SKM-1 treated with dmso at 0.1 percent for 144 hours (cell line): ENCODE data around the gene S1PR2.
"Not testable (repeated sequence)": the region's sequence is repeated elsewhere in the genome, so short reads cannot be mapped to it uniquely, and the experiment has no call there.

ENCODE experiments used
- DNase-seq: peaks from one replicate; lab custom pipeline; 2025; ENCODE audit not compliant: unreplicated experiment; lab: John Stamatoyannopoulos, UW

The S1PR2 gene

DNA sequence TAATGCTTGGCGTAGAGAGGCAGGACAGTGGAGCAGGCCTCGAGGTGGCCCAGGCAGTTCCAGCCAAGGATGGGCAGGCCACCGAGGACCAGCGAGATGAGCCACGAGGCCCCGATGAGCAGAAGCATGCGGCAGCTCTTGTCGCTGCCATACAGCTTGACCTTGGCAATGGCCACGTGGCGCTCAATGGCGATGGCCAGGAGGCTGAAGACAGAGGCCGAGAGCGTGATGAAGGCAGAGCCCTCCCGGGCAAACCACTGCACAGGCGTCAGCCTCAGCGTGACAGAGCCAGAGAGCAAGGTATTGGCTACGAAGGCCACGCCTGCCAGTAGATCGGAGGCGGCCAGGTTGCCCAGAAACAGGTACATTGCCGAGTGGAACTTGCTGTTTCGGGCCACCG lies 6.8 kb downstream of the S1PR2 start:
- no peak for DNase-seq

DNA sequence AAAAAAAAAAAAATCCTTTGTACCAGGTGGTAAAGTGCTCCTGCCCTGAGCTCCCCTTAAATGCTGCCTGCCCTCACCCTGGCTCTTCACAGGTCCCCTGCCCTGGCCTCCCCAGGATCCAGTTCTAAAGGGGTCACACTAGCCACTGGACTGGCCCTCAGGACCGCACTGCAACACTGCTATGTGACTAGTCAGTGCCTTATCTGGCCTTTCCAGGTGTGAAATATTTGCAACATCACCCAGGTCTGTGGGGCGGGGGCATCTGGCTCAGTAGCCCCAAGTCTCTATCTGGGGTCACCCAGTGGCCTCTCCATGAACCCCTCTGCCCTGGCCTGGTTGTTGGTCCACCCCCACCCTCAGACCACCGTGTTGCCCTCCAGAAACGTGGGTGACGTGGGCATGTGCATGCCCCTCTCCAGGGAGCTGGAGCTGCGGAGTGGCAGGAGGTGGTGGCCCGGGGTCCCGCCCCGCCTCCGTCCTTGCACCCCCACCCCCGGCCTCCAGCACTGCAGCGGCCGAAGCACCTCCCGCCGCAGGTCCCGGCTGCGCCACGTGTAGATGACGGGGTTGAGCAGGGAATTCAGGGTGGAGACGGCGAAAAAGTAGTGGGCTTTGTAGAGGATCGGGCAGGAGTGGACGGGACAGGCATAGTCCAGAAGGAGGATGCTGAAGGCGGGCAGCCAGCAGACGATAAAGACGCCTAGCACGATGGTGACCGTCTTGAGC lies 7.5 kb downstream of the S1PR2 start:
- DNase-seq = no peak

DNA sequence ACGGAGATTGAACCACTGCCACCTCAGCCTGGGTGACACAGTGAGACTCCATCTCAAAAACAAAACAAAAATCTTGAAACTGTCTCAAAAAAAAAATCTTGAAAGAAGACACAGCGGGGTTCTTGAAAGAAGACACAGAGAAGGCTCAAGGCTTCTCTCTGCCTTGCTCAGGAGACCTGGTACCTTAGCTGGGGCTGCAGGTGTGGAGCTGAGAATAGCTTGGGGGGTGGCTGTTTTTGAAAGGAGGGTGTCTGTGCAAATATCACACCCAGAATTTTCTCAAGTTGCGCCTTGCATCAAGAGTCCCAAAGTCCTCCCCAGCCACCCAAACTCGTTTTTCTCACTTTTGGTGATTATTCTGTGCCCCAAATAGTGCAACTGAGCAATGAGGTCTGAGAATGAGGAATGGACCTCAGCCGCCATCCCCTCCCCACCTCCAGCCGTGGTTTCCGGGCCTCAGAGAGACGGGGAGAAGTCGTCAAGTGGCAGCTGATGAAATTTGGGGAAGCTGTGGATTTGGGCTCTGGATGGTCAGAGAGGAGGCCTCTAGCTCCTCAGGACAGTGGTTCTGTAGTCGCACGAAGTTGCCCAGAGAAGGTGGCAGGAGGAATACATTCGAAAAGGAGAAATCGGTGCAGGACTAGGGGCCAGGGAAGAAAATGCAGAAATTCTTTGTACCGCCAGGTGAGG lies 8.8 kb downstream of the S1PR2 start:
- DNase-seq = peak; percentile 58

DNA sequence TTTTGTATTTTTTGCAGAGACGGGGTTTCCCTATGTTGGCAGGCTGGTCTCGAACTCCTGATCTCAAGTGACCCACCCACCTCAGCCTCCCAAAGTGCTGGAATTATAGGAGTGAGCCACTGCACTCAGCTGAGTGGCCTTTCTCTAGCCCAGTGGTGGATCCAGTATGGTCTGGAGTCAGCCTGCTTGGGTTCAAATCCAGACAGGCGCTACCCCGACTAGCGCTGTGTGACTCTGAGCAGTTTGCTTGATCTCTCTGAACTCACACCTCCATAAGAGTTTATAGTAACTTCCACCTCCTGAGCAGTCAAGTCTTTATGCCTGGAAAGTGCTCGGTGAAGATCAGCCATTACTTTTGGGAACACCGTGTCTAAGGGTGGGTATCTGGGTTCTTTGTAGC lies 10.4 kb downstream of the S1PR2 start:
- no peak for DNase-seq

DNA sequence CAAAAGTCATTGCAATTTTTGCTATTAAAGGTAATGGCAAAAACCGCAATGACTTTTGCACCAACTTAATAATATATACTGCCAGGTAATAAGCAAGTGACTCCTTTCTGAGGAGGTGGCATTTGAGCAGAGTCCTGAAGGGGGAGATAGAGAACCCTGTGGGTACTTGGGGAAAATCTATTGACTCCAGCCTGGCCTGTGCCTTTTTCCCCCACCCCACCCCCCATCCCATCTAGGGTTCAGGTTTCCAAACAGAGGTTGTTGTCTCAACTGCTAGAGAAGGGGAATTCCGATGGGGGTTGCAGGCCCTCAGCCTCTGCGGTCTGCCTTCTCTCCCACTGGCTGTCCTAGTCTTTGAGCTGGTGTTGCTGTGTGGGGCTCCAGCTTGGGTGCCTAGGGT lies 11.5 kb downstream of the S1PR2 start:
- DNase-seq = peak; percentile 10

DNA sequence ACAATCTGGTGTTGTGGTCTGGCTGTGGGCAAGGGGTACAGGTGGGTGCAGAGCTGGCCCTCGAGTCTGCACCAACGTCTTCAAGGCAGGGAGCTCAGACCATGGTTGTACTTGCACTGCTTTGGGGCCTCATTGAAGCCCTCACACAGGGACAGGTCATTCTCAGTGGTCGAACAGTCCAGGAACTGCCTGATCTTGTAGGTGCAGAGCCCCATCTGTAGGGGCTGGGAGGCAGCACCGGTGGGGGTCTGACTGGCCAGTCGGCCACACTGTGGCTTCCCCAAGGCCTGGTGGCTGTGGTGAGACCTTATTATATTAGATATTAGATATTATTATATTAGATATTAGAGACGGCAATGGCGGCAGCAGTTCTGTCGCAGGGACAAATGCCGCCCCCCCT lies 14.0 kb downstream of the S1PR2 start:
- DNase-seq = no peak

DNA sequence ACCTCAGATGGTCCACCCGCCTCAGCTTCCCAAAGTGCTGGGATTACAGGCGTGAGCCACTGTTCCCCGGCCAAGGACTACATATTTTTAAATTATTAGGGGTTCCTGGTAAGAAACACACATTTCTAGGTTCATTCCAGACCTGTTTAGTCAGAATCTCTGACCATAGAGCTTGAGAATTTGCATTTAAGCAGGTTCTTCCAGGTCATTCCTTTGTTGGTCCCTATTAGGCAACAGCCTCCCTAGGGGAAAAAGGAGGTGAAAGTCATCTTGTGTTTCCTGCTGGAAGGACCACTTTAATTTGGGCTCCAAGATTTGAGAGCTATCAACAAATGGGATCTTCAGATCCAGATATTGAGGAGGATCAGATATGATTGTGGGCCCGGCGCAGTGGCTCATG lies 16.3 kb downstream of the S1PR2 start:
- no peak for DNase-seq

DNA sequence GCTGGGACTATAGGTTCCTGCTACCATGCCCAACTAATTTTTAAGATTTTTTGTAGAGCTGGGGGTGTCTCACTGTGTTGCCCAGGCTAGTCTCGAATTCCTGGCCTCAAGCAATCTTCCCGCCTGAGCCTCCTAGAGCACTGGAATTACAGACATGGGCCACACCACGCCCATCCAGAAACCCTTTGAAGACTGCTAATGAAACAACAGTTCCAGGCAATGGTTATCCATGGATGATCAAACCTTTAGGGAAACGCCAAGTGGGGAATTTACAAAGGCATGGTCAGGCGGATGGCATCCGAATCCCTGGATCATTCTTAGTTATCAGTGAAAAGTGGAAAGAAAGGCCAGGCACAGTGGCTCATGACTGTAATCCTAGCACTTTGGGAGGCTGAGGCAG lies 19.4 kb downstream of the S1PR2 start:
- no peak for DNase-seq

DNA sequence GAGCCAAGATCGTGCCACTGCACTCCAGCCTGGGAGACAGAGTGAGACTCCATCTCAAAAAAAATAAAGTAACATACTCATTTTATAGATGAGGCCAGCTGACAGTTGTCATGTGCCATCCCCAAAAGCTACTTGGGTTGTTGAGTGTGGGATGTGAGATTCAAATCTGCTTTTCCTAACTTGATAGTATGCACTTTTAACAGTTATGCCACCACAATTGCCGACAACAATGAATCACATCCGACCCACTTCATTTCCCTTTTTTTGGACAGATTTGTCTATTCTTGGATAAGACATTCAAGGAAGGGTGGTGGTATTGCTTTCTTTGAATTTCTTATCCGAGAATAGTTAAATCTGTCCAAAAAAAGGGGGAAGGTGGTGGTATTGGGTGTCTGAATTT lies 20.1 kb downstream of the S1PR2 start:
- no peak for DNase-seq

DNA sequence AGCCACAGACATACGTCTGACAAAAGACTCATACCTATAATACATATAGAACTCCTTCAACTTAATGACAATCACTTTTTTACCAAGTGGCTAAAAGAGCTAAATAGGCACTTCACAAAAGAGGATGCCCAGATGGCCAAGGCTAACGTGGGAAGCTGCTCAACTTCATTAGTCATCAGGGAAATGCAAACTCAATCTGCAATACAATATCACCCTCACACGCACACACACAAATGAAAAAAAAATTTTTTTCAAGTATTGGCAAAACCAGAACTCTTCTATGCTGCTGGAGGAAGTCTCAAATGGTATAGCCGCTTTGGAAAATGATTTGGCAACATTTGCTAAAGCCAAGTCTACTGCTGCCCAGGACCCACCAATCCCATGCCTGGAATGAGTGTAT lies 21.8 kb downstream of the S1PR2 start:
- DNase-seq = no peak

DNA sequence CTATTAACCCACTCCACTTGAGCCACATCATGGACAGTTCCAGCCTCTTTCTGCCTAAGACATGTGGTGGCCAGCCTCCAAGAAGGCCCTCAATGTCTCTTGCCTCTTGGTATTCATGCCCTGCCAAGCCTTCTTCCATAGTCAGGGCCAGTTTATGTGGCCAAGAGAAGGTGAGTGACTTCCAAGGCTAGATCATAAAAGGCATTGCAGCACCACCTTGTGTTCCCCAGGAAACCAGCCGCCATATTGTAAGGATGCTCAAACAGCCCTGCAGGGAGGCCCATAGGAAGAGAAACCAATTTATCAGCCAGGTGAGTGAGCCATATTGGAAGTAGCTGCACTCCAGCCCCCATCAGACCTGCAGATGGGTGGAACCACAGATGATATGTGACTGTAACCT lies 24.1 kb downstream of the S1PR2 start:
- DNase-seq = no peak

DNA sequence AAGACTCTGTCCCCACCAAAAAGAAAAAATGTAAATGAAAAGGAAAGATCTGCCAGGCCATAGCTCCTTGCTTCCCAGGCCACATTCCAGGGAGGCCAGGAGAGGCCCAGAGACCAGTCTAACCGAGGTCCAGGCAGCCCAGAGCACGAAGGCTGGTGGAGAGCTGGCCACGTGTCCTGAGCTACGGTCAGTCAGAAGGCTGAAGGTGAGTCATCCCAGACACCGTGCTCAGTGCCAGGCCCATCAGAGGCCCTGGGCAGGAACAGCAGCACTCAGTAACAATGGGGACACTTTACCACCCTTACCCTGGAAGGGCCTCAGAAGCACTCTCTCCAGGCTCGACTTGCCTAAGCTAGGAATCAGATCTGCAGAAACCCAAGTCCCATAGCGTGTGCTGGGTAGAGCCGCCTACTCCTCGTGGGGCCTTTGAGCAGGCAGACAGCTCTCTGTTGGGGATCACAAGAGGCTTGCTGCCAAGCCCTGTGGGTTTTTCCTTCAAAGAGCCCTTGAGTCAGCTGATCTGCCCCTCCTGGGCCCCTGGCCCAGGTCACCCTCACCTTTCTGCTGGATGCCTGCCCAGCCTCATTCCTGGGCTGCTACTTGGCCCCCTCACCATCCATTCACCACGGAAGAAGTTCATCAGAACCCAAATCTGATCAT lies 24.8 kb downstream of the S1PR2 start:
- DNase-seq = no peak

DNA sequence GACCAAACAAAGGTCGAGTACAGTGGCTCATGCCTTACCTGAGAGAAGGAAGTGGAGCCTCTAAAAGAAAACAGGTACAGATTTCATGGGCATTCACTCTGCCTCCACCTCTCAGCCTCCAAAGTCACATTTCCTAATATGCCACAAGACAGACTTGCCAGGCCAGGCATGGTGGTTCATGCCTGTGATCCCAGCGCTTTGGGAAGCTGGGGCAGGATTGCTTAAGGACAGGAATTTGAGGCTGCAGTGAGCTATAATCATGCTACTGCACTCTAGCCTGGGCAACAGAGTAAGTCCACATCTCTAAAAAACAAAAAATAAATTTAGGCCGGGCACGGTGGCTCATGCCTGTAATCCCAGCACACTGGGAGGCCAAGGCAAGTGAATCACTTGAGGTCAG lies 25.5 kb downstream of the S1PR2 start:
- no peak for DNase-seq

DNA sequence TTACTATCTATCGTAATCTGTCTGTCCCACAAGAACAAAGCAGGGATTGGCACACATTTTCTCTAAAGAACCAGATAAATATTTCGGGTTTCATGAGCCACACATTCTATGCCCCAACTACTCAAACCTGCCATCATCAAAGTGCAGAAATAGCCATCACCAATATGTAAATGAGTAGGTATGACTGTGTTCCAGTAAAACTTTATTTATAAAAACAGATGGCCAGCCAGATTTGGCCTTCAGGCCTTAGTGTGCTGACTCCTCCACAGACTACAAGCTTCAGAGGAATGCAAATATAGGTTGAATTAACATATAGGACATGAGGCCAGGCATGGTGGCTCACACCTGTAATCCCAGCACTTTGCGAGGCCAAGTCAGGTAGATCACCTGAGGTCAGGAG lies 27.4 kb downstream of the S1PR2 start:
- no peak for DNase-seq

DNA sequence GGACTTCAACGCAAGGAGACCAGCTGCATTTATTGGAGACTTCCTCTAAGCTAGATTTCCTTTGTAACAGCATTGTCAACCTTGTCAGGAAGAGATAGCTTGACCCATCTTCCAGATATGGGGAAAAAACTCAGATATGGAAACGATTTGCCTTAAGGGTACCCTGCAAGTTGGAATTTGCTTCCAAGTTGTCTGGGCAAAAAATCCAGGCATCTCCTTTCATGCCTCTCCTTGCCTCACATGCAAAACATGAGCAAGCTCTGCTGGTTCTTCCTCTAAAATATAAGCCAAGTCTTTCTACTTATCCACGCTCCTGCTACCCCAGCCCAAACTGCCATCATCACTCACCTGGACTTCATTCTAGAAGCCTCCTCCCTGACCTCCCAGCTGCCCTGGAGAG lies 30.0 kb downstream of the S1PR2 start:
- no peak for DNase-seq

DNA sequence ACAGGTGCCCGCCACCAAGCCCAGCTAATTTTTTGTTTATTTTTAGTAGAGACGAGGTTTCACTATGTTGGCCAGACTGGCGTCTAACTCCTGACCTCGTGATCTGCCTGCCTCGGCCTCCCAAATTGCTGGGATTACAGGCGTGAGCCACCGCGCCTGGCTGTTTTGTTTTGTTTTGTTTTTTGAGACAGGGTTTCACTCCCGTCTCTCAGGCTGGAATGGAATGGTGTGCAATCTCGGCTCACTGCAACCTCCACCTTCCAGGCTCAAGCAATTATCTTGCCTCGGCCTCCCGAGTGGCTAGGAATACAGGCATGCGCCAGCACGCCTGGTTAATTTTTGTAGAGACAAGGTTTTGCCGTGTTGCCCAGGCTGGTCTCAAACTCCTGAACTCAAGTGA lies 31.0 kb downstream of the S1PR2 start:
- not testable (repeated sequence) for DNase-seq

DNA sequence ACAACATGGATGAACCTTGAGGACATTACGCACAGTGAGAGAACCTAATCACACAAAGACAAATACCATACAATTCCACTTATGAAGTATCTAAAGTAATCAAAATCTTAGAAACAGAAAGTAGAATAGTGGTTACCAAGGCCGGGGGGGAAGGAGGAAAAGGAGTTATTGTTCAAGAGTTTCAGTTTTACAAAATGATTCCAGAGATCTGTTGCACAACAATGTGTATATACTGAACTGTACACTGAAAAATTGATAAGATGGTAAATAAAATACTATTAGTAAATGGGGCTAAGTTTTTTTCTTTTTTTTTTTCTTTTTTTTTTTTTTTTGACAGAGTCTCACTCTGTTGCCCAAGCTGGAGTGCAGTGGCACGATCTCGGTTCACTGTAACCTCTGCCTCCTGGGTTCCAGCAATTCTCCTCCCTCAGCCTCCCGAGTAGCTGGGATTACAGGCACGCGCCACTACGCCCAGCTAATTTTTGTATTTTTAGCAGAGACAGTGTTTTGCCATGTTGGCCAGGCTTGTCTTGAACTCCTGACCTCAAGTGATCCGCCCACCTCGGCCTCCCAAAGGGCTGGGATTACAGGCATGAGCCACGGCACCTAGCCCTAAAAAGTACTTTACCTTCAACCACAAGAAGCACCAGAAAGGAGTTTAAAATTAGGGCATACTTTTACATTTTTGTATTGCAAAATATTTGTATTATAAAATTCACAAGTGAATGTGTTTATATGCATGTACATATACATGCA lies 32.1 kb downstream of the S1PR2 start:
- peak; percentile 18 for DNase-seq

DNA sequence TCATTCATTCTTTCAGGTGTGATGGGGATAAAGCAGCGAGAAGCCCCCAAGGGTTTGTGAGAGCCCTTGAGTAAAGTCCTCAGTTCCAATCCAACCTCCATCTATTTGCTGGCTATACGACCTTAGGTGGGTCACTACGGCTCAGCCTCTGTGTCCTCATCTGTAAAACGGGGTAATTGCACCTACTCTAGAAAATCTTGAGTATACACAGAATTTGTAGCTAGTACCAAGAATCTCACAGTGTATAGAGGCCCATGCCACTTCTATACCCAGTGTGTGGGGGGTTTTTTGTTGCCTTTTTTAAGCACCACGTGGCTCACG lies 36.0 kb downstream of the S1PR2 start:
- no peak for DNase-seq

DNA sequence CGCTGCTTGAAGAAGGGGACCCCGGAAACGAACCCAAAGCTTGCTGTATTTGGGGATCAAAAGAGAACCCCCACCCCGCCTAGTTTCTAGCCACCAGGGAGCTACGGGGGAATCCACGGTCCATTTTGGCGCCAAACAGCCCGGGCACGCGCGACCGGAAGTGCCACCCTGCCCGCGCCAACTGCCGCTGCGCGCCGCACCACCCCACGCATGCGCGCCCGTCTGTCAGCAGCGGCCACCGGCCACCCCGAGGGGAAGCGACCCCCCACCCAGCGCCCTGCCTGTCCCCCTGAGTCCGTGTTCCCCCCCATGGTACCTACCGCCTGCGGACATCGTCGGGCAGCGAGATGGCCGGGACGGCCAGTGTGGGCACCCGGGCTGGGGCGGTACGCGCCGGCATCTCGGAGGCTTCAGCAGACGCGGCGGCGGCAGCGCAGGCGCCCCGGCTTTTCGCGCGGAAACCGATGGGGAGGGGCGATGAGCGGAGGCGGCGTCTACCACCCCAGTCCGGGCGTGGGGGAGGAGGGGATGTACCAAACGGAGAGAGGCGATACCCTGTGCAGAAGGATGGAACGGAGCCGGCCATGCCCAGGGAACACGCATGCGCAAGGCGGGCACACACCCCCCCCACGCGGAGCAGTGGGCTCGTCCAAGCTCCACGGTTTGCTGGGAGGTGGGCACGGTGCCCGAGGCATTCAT lies 36.5 kb downstream of the S1PR2 start, which contains the start of gene DNMT1:
Gene DNMT1, minus strand, starts transcription at position 454 of the 699 bp plus-strand sequence. Its CDS starts 54 bp downstream, at position 400.
- peak; percentile 94 for DNase-seq

DNA sequence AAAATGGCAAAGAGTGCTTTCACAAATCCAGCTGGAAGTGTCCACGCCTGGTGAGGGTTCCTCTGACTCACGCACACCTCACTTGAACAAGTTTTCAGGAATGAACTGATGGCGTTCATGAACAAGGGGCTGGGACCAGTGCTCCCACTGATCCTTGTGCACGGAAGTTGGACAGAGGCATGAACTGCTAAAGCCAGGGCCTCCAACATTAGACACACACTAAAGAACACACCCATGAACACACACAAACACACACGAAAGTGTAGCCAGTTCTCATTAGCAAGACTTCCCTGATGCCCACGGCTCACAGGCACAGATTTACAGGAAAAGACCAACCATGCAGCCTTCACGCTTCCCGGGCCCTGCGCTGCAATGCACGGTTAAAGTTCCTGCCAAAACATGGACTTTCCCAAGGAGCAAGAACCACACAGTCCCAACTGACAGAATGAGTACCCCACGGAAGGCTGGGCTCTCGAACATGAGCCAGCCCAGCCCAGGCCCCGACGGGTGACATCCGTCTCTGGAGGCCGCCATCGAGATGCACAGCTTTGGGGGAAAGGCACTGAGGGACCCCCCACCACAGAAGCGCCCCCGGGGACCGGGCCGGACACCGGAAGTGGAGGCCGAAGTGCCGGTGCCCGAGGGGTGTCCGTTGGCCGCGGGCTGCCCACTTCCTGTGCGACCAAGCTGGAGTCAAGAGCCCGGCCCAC lies 37.2 kb downstream of the S1PR2 start:
- no peak for DNase-seq
